ENCODE results near the gene EFNA5. TPM values are rescaled to one million over a fixed set of nuclear protein-coding genes. Genes with fewer than 3 reads are reported as not detected.

The EFNA5 gene
- total and polyA plus RNA-seq, 4 donors: 4.2 to 11.8 (median 8.3) TPM

DNA sequence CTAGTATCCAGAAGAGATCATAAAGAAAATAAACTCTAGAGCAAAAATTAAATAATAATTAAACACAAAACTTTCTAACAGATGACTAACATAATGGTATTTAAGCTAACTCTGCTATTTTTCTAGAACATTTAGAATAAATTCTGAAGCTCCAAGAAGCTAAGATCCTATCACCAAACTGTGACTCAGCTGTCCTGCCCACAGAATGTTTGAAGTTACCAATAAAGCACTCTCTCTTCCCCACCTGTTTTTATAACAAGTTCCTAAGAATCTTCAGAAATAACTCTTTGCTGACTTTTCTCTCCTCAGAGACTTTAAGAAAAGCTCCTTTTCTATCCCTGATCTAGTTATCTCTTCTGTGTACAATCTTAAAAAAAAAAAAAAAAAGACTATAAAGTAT lies 6.0 kb upstream of the EFNA5 start:
- Histone ChIP-seq H3K27ac (ENCODE audit: low read depth in 1 of 2, low read length in 2 of 2) (no peak overlapping the region), H3K9me3 (ENCODE audit: control insufficient read depth, low read length) (peaks cover 2% of the 10 kb centered on the region), H3K4me1 (ENCODE audit: control insufficient read depth in 1 of 2, insufficient read depth in 2 of 2, low read length in 2 of 2) (no peaks in the 10 kb centered on the region), H3K4me3 (ENCODE audit: low read length in 2 of 2) (no peak overlapping the region), H3K27me3 (ENCODE audit: control insufficient read depth in 1 of 2, insufficient read depth in 2 of 2, low read length in 1 of 2) (no peaks in the 10 kb centered on the region), H3K36me3 (ENCODE audit: control insufficient read depth in 1 of 2, insufficient read depth in 2 of 2, low read length in 1 of 2) (no peaks in the 10 kb centered on the region)
- DNase-seq (no peak), ATAC-seq (ENCODE audit: low FRiP score) (no peak)
- intact Hi-C loops (cut with DNase I): loop anchor here (10.0 kb wide), 2 partner anchors 252 to 1562 kb away; no protein-coding TSS in a partner anchor

DNA sequence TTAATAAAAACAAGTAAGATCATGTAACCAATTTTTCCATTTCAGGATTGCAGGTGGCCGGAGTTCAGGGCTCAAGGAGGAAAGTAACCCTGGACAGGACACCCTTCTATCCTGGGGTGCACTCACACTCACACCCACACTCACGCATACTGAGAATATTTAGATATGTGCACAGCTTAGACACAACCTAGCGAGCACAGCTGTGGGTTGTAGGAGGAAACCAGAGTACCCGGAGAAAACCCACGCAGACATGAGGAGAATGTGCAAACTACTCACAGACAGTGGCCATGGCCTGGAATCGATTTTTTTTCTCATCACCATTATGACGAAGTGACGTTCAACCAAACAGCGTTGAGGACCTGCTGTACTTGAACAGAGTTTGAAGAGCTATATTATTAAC lies 4.5 kb upstream of the EFNA5 start:
- DNase-seq (no peak), ATAC-seq (ENCODE audit: low FRiP score) (no peak)
- intact Hi-C loops (cut with DNase I): loop anchor here (10.0 kb wide), 2 partner anchors 250 to 1560 kb away; no protein-coding TSS in a partner anchor
- Histone ChIP-seq H3K27ac (ENCODE audit: low read depth in 1 of 2, low read length in 2 of 2) (no peak overlapping the region), H3K9me3 (ENCODE audit: control insufficient read depth, low read length) (peaks cover 2% of the 10 kb centered on the region), H3K36me3 (ENCODE audit: control insufficient read depth in 1 of 2, insufficient read depth in 2 of 2, low read length in 1 of 2) (no peaks in the 10 kb centered on the region), H3K27me3 (ENCODE audit: control insufficient read depth in 1 of 2, insufficient read depth in 2 of 2, low read length in 1 of 2) (no peaks in the 10 kb centered on the region), H3K4me1 (ENCODE audit: control insufficient read depth in 1 of 2, insufficient read depth in 2 of 2, low read length in 2 of 2) (no peaks in the 10 kb centered on the region), H3K4me3 (ENCODE audit: low read length in 2 of 2) (no peak overlapping the region)
- WGBS, 2 donors: 80 to 85% methylated on average over 9 of the region's 9 CpGs

DNA sequence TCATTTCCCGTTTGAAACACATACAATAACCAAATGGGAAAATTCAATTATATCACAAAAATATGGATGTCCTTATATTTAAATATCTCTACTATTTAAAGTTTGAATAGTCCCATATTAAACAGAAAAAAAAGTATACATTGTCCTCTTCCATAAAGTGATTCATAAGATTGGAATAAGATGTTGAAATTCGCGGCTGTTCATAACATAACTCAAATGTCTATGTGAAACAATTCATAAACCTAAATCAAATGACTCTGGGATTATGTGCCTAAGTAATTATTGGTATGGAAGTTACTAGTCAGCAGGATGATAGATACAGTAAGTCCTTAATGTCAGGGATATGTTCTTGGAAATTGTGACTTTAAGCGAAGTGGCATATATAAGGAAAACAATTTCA lies 3.9 kb upstream of the EFNA5 start:
- Histone ChIP-seq H3K27ac (ENCODE audit: low read depth in 1 of 2, low read length in 2 of 2) (no peak overlapping the region), H3K9me3 (ENCODE audit: control insufficient read depth, low read length) (no peaks in the 10 kb centered on the region), H3K4me3 (ENCODE audit: low read length in 2 of 2) (no peak overlapping the region), H3K36me3 (ENCODE audit: control insufficient read depth in 1 of 2, insufficient read depth in 2 of 2, low read length in 1 of 2) (no peaks in the 10 kb centered on the region), H3K4me1 (ENCODE audit: control insufficient read depth in 1 of 2, insufficient read depth in 2 of 2, low read length in 2 of 2) (no peaks in the 10 kb centered on the region), H3K27me3 (ENCODE audit: control insufficient read depth in 1 of 2, insufficient read depth in 2 of 2, low read length in 1 of 2) (no peaks in the 10 kb centered on the region)
- 90 to 93% methylated on average over 4 of the region's 4 CpGs for WGBS, 2 donors
- ATAC-seq (ENCODE audit: low FRiP score) (no peak), DNase-seq (no peak)
- intact Hi-C loops (cut with DNase I): loop anchor here (5.0 to 10.0 kb wide), 3 partner anchors 250 to 1560 kb away; no protein-coding TSS in a partner anchor

DNA sequence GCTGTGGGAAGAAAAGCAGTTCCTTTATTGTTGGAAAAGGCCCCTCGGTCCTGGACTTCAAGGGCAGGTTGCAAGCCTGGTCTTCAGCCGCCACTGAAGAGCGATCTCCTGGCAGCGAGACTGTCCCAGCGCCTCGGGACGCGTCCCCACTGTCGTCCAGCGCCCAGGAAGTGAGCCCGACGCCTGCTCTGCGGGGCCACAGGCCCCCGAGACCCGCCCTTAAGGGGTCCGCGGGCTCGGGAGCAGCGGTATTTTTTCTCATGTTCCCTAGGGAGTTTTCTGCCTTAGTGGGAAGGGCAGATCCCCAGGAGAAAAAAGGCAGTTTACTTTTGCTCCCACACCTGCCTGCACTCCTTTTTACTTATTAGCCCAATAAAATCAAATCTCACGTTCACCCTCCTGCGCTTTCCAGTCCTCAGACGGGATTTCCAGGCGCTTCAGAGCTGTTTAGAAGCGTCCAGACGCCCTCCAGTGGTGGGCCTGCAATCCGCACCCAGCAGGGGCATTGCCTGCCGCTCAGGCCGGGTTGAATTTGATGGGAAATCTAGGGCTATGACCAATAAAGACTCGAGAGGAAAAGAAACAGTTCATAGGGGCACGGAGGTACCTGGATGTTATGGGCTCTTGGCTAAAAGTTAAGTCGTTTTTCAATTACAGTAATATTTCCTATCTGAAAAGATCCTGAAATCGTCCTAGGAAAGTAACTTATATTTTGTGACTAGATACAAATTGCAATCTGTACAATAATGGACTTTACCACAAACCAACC lies 2.8 kb upstream of the EFNA5 start:
- intact Hi-C loops (cut with DNase I): loop anchor here (5.0 to 10.0 kb wide), 3 partner anchors 249 to 1559 kb away; no protein-coding TSS in a partner anchor
- Histone ChIP-seq H3K9me3 (ENCODE audit: control insufficient read depth, low read length) (no peaks in the 10 kb centered on the region), H3K4me3 (ENCODE audit: low read length in 2 of 2) (peak overlapping the region; percentile 1 to 63), H3K36me3 (ENCODE audit: control insufficient read depth in 1 of 2, insufficient read depth in 2 of 2, low read length in 1 of 2) (no peaks in the 10 kb centered on the region), H3K27me3 (ENCODE audit: control insufficient read depth in 1 of 2, insufficient read depth in 2 of 2, low read length in 1 of 2) (no peaks in the 10 kb centered on the region), H3K4me1 (ENCODE audit: control insufficient read depth in 1 of 2, insufficient read depth in 2 of 2, low read length in 2 of 2) (no peaks in the 10 kb centered on the region), H3K27ac (ENCODE audit: low read depth in 1 of 2, low read length in 2 of 2) (peak overlapping the region in 1 of 2 donors; percentile 62)
- ATAC-seq (ENCODE audit: low FRiP score) (peak; percentile 87), DNase-seq (peak; percentile 89 to 97)
- WGBS, 2 donors: 2% methylated on average over 32 of the region's 32 CpGs

DNA sequence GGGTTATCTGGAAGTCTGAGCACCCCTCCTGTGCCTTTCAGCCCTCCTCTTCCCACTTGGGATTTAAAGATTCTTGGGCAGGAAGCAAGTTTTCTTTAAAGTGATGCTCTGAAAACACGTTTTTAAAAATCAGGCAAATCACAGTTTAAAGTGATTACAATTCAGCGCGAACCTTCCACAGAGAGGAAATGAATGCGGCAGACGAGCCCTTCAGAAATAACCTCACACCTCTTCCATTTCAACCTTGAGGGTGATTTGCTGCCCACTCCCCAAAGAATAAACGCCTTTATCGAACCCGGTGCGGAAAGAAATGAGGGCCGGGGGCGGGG lies 2.3 kb upstream of the EFNA5 start:
- intact Hi-C loops (cut with DNase I): loop anchor here (5.0 to 10.0 kb wide), 3 partner anchors 248 to 1558 kb away; no protein-coding TSS in a partner anchor
- 0 to 1% methylated on average over 11 of the region's 11 CpGs for WGBS, 2 donors
- Histone ChIP-seq H3K27ac (ENCODE audit: low read depth in 1 of 2, low read length in 2 of 2) (peak overlapping the region; percentile 9 to 62), H3K36me3 (ENCODE audit: control insufficient read depth in 1 of 2, insufficient read depth in 2 of 2, low read length in 1 of 2) (no peaks in the 10 kb centered on the region), H3K4me1 (ENCODE audit: control insufficient read depth in 1 of 2, insufficient read depth in 2 of 2, low read length in 2 of 2) (no peaks in the 10 kb centered on the region), H3K27me3 (ENCODE audit: control insufficient read depth in 1 of 2, insufficient read depth in 2 of 2, low read length in 1 of 2) (no peaks in the 10 kb centered on the region), H3K4me3 (ENCODE audit: low read length in 2 of 2) (peak overlapping the region; percentile 1 to 63), H3K9me3 (ENCODE audit: control insufficient read depth, low read length) (no peaks in the 10 kb centered on the region)
- ATAC-seq (ENCODE audit: low FRiP score) (no peak), DNase-seq (no peak)

DNA sequence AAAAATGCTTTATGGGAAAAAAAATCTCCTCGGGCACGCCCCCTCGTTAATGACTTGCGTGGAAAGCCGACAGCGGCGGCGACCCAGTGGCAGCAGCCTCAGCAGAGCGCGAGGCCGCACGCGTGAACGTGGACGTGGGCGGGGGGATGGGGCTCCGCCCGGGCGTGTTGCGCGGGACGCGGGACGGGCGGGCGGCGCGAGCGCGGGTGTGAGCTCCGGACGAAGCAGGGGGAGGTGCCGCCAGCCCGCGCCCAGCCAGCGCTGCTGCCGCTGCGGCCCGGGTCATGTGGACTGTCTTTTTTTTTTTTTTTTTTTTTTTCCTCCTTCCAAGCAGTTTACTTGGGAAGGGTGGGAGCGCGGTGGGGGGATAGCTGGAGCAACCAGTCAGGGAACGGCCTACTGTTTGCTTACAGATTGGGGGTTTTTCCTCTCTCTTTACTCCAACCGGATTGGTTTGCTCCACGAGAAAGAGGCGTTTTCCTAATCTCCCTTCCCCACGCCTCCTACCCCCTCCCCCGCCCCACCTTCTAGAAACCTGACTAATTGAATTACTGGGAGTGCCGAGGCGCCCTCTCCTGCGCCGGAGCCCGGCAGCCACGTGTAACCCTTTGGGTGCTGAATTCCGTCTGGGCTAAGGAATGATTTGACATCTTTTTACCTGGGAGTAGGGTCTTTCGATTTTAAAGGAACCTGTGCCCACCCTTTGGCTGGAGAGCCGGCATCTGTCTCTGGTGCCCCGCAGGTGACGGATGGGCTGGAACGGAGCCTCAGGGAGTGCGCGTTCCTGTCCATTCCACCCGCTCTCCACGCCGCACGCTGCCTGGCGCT lies 1.7 kb upstream of the EFNA5 start:
- H3K4me3 ChIP-seq (ENCODE audit: low read length in 2 of 2): peak overlapping the region; percentile 52 to 85
- peak; percentile 81 for ATAC-seq (ENCODE audit: low FRiP score)
- intact Hi-C loops (cut with DNase I): loop anchor here (5.0 to 10.0 kb wide), 3 partner anchors 248 to 1558 kb away; no protein-coding TSS in a partner anchor
- no peaks in the 10 kb centered on the region for H3K27me3 ChIP-seq (ENCODE audit: control insufficient read depth in 1 of 2, insufficient read depth in 2 of 2, low read length in 1 of 2)
- 0% methylated on average over 50 to 66 of the region's 66 CpGs for WGBS, 2 donors
- H3K36me3 ChIP-seq (ENCODE audit: control insufficient read depth in 1 of 2, insufficient read depth in 2 of 2, low read length in 1 of 2): no peaks in the 10 kb centered on the region
- H3K27ac ChIP-seq (ENCODE audit: low read depth in 1 of 2, low read length in 2 of 2): peak overlapping the region; percentile 9 to 16
- peak; percentile 87 to 89 for DNase-seq
- H3K9me3 ChIP-seq (ENCODE audit: control insufficient read depth, low read length): no peaks in the 10 kb centered on the region
- H3K4me1 ChIP-seq (ENCODE audit: control insufficient read depth in 1 of 2, insufficient read depth in 2 of 2, low read length in 2 of 2): no peaks in the 10 kb centered on the region

DNA sequence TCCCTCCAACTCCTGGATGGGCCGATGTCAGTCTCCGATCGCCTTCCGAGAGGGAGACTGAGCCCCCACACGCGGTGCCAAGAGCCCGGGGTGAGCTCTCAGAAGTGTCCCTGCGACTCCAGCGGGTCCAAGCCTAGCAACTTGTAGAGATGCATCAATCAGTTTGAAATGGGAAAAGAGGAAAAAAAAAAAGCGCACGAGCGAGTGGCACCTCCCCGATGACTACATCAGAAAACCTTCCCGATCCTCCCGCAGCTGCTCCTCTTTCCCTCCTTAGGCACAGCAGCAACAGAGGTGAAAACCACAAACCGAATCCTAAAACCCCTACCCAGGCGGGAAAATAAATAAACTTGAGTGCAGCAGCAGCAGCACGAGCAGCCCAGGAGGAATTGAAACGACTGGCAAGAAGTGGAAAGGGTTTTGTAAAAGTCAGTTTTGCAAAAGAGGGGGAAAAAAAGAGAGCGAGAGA lies 1.0 kb upstream of the EFNA5 start:
- intact Hi-C loops (cut with DNase I): loop anchor here (5.0 to 10.0 kb wide), 3 partner anchors 247 to 1557 kb away; no protein-coding TSS in a partner anchor

DNA sequence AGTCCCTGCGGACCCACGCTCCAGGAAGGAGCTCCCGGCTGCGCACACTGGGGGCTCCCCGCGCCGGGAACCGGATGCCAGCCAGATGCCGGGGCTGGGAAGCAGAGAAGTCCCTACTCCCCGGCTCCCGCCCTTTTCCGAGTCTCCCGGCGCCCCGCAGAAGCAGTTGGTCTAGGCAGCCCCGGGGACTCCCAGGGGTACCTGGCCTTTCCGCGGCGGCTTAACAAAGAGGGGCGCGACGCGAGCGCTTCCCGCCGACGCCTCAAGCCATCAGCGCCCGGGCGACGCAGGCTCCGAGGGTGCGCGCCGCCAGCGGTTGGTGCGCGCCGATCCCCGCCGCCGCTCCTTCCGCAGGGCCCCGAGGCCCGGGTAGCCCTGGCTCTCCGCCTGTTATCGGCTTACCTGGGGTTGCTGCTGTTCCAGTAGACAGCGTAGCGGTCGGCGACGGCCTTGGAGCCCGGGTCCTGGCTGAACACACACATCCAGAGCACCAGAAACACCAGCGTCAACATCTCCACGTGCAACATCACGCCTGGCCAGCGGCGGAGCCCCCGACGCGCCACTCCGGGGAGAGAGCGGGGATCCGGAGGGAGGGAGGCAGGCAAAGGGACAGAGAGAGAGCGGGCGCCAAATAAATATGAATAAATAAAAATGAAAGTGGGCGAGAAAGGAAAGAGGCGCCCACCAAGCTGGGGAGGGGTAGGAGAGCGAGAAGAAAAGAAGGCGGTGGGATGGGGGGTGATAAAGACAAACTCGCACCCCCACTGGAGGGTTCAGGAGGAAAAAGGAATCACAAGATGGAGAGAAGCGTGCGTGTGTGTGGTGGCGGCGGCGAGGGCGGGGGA lies 428 bp downstream of the EFNA5 start:
- H3K27me3 ChIP-seq (ENCODE audit: control insufficient read depth in 1 of 2, insufficient read depth in 2 of 2, low read length in 1 of 2): no peaks in the 10 kb centered on the region
- peak overlapping the region; percentile 52 to 85 for H3K4me3 ChIP-seq (ENCODE audit: low read length in 2 of 2)

More for the DNA sequence above, 1.0 kb upstream of the EFNA5 start:
- Histone ChIP-seq H3K36me3 (ENCODE audit: control insufficient read depth in 1 of 2, insufficient read depth in 2 of 2, low read length in 1 of 2) (no peaks in the 10 kb centered on the region), H3K27ac (ENCODE audit: low read depth in 1 of 2, low read length in 2 of 2) (peak overlapping the region in 1 of 2 donors; percentile 43), H3K27me3 (ENCODE audit: control insufficient read depth in 1 of 2, insufficient read depth in 2 of 2, low read length in 1 of 2) (no peaks in the 10 kb centered on the region), H3K9me3 (ENCODE audit: control insufficient read depth, low read length) (no peaks in the 10 kb centered on the region), H3K4me1 (ENCODE audit: control insufficient read depth in 1 of 2, insufficient read depth in 2 of 2, low read length in 2 of 2) (no peaks in the 10 kb centered on the region), H3K4me3 (ENCODE audit: low read length in 2 of 2) (peak overlapping the region; percentile 52 to 85)
- DNase-seq (no peak), ATAC-seq (ENCODE audit: low FRiP score) (no peak)
- 0 to 1% methylated on average over 20 of the region's 20 CpGs for WGBS, 2 donors

More for the DNA sequence above, 428 bp downstream of the EFNA5 start:
- H3K36me3 ChIP-seq (ENCODE audit: control insufficient read depth in 1 of 2, insufficient read depth in 2 of 2, low read length in 1 of 2): no peaks in the 10 kb centered on the region
- DNase-seq (peak; percentile 51 to 81), ATAC-seq (ENCODE audit: low FRiP score) (peak; percentile 17)
- H3K9me3 ChIP-seq (ENCODE audit: control insufficient read depth, low read length): no peaks in the 10 kb centered on the region
- WGBS, 2 donors: 1% methylated on average over 62 to 77 of the region's 77 CpGs
- no peaks in the 10 kb centered on the region for H3K4me1 ChIP-seq (ENCODE audit: control insufficient read depth in 1 of 2, insufficient read depth in 2 of 2, low read length in 2 of 2)
- intact Hi-C loops (cut with DNase I): loop anchor here (5.0 to 10.0 kb wide), 3 partner anchors 246 to 1556 kb away; no protein-coding TSS in a partner anchor
- no peak overlapping the region for H3K27ac ChIP-seq (ENCODE audit: low read depth in 1 of 2, low read length in 2 of 2)

Measured in aorta (tissue), 5 donors.